NCI-H1436 treated with DMSO at 0.1 percent for 48 hours (cell line): ENCODE measurements around the gene TAOK3.
"Not testable (repeated sequence)": the region's sequence is repeated elsewhere in the genome, so short reads cannot be mapped to it uniquely, and the experiment has no call there.

Experiments used
- DNase-seq: peaks from one replicate; lab custom pipeline; 2025; lab: John Stamatoyannopoulos, UW

TAOK3 gene

GRCh38 chr12:118337194-118337838, 35.4 kb downstream of the TAOK3 start:
- DNase-seq: no peak

GRCh38 chr12:118336123-118336522, 36.6 kb downstream of the TAOK3 start:
- no peak for DNase-seq

GRCh38 chr12:118334939-118335567, 37.7 kb downstream of the TAOK3 start:
- no peak for DNase-seq

- no peak for DNase-seq
Measured at GRCh38 chr12:118334241-118334640, 38.5 kb downstream of the TAOK3 start.

DNA sequence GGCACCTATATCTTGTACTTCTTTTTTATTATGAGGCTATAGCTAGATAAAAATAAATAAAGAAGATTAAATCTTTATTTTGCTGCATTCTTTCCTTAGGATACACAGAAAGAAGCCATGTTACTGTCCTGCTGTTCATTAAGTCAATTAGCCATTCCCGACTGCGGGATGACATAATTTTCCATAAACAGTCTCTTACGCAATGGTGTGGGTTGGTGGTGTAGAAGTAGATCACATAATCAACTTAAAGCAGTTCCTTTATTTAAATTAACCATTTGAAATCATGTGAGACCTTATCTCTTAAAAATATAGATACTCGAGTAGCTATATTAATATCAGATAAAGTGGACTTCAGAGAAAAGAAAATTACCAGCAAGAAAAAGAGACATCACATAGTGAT, 40.2 kb downstream of the TAOK3 start:
- DNase-seq: no peak

DNA sequence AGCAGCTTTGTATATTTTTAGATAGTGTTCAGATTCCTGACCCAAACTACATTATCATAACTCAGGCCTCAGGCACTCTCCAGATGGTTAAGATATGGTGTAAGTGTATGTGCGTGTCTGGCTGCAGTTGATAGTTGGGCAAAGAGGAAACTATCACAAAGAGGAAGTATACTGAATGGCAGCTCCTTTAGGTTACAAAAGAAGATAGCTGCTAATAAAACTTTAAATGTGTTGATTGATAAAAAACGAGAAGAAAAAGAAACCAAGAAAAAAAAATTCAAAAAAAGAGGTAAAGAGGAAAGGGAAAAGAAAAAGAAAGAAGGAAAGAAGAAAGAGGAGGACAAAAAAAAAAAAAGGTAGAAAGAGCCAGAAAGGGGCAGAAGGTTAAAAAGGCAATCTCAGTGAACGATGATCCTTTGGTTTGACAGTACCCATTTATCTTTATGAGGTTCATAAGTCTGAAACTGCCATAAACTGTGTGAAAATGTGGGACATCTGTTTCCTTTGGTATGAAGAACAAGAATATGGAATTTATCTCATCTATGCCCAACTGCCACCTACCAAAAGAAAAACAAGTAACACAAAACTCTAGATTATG, 42.2 kb downstream of the TAOK3 start:
- no peak for DNase-seq

GRCh38 chr12:118328486-118329330, 44.0 kb downstream of the TAOK3 start:
- no peak for DNase-seq

- no peak for DNase-seq
Measured at GRCh38 chr12:118327391-118327790, 45.3 kb downstream of the TAOK3 start.

- no peak for DNase-seq
Measured at GRCh38 chr12:118326991-118327390, 45.7 kb downstream of the TAOK3 start.

DNA sequence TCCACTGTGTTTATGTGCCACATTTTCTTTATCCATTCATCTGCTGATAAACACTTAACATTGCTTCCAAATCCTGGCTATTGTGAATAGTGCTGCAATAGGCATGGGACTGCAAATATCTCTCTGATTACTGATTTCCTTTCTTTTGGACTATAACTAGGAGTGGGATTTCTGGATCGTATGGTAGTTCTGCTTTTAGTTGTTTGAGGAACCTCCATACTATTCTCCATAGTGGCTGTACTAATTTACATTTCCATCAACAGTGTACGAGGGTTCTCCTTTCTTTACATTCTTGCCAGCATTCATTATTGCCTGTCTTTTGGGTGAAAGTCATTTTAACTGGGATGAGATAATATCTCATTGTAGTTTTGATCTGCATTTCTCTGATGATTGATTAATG, 47.6 kb downstream of the TAOK3 start:
- no peak for DNase-seq

DNA sequence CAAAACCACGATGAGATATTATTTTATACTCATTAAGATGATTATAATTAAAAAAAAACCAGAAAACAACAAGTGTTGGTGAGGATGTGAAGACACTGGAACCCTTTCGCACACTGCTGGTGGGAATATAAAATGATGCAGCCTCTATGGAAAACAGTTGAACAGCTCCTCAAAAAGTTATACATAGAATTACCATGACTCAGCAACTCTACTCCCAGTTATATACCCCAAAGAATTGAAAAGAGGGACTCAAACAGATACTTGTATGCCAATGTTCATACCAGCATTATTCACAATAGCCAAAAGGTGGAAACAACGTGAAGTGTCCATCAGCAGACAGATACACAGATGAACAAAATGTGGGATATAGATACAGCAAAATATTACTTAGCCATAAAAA, 53.1 kb downstream of the TAOK3 start:
- DNase-seq: no peak

DNA sequence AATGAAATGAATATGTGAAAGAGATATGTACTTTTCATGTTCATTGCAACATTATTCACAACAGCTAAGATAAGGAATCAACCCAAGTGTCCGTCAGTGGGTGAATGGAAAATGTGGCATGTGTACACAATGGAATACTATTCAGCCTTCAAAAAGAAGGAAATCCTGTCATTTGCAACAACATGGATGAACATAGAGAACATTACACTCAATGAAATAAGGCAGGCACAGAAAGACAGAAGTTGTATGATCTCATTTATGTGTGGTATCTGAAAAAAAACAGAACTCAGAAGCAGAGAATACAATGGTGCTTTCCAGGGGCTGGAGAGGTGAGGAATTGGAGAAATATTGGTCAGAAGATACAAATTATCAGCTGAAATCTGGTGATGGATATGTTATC, 54.0 kb downstream of the TAOK3 start:
- no peak for DNase-seq

- no peak for DNase-seq
Measured at GRCh38 chr12:118317729-118318128, 55.0 kb downstream of the TAOK3 start.

GRCh38 chr12:118315821-118316220, 56.9 kb downstream of the TAOK3 start:
- no peak for DNase-seq

DNA sequence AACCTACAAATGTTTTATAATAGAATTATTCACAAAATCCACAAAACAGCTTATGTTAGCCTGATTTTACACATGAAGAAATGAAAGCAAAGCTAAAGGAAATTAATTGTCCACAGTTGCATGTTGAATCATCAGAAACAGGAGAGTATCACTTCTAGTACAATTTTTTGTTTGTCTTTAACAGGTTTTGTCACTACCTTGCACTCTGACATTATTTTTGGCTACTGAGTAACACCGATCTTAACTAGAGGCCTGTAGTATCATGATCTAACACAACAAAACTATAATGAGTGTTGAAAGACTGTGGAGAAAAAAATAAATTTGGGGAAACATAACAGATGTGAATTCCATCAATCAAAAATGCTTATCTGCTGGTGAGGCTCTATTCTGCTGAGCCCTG, 60.1 kb downstream of the TAOK3 start:
- DNase-seq: no peak

DNA sequence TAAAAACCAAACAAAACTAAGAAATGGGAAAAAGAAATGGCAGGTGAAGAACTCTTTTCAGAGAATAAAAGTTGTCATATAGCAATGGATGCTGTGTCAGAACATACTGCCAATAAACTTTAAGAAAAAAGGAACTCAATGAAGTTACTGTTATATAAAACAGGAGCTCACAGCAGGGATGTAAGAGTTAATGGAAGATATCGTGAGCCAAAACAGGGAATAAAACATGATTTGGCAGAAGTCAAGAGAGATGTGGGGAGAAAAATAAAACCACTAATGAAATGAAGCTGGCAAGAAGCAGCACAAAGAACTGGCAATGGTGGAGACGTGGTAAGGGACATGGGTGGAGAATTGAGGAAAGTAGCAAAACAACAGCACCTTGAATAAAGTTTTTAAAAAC, 61.0 kb downstream of the TAOK3 start:
- no peak for DNase-seq

GRCh38 chr12:118310320-118310719, 62.4 kb downstream of the TAOK3 start:
- DNase-seq: no peak

DNA sequence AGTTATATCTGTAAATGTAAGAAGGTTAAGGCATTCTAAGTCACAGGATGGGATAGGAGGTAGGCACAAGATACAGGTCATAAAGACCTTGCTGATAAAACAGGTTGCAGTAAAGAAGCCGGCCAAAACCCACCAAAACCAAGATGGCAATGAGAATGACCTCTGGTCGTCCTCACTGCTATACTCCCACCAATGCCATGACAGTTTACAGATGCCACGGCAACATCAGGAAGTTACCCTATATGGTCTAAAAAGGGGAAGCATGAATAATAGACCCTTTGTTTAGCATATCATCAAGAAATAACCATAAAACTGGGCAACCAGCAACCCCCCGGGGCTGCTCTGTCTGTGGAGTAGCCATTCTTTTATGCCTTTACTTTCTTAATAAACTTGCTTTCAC, 64.7 kb downstream of the TAOK3 start:
- DNase-seq: not testable (repeated sequence)

GRCh38 chr12:118307069-118307954, 65.4 kb downstream of the TAOK3 start:
- DNase-seq: no peak

- no peak for DNase-seq
Measured at GRCh38 chr12:118304093-118304492, 68.6 kb downstream of the TAOK3 start.

DNA sequence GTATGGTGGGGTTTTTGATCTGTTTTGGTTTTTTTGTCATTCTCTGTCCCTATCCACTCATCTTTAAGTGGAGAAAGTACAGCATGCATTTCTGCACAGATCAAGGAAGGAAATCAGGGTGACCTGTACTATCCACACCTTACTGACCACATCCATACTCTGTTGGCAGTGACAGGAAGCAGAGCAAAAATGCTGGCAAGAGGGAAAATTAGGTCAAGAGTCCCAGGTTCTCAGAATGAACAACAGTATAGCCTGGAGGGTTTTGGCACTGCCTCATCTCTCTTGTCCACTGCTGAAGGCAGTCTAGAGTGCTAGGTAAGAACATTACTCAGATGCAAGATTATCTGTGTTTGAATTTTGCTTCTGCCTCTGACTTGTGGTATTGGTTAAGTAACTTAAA, 70.7 kb downstream of the TAOK3 start:
- no peak for DNase-seq
